ENCODE measurements around the gene POGZ. TPM values are rescaled to one million over a fixed set of nuclear protein-coding genes. Genes with fewer than 3 reads are reported as not detected.

POGZ gene
- total RNA-seq, 1 experiment from 2014 or later: 102 TPM

GRCh38 chr1:151384584-151384983 is 74.7 kb downstream of the POGZ start:
- H2BK15ac ChIP-seq (ENCODE audit: low read depth, low read length): no peak overlapping the region
- H4K8ac ChIP-seq (replicated peaks; ENCODE audit: insufficient read length, low read depth, low read length): no peak overlapping the region
- H2BK12ac ChIP-seq (ENCODE audit: insufficient read length, low read depth, low read length): no peak overlapping the region
- TF ChIP-seq CTCF (conservative IDR thresholded peaks at IDR 0.05): no peak
- H2AK5ac ChIP-seq (ENCODE audit: insufficient read length, low read length): no peak overlapping the region
- no peak overlapping the region for H2BK120ac ChIP-seq (ENCODE audit: low read depth, low read length, poor library complexity, severe bottlenecking)
- H3K4me2 ChIP-seq (ENCODE audit: insufficient read depth, insufficient read length, low read length): no peak overlapping the region
- no peak overlapping the region for H3K27ac ChIP-seq (ENCODE audit: insufficient read length, low read depth, low read length)
- H2BK5ac ChIP-seq (ENCODE audit: insufficient read length, low read length): no peak overlapping the region
- H3K79me2 ChIP-seq (ENCODE audit: insufficient read depth, low read length): no peaks in the 10 kb centered on the region
- no peak overlapping the region for H3K23ac ChIP-seq (ENCODE audit: insufficient read length, low read depth, low read length)
- Mint-ChIP-seq H3K27ac (no peak overlapping the region), H3K9me3 (peaks cover 5 to 6% of the 10 kb centered on the region in 2 experiments; a peak in 4 of 5 replicates), H3K4me1 (no peaks in the 10 kb centered on the region), H3K4me3 (no peak overlapping the region), H3K36me3 (ENCODE audit: insufficient read depth in 1 of 3, low read depth in 3 of 3) (peaks cover 0 to 2% (median 0%) of the 10 kb centered on the region in 3 experiments; a peak in 1 of 7 replicates), H3K27me3 (ENCODE audit: low read depth) (peaks cover 6% of the 10 kb centered on the region)
- H2BK20ac ChIP-seq (ENCODE audit: low read depth, low read length, poor library complexity, severe bottlenecking): no peak overlapping the region
- H3K4me1 ChIP-seq (ENCODE audit: insufficient read depth, low read length): no peaks in the 10 kb centered on the region
- H3K9me3 ChIP-seq (ENCODE audit: control insufficient read depth, low read depth, low read length): no peaks in the 10 kb centered on the region
- H4K5ac ChIP-seq (ENCODE audit: insufficient read length, low read depth, low read length): no peak overlapping the region
- no peak overlapping the region for H3K9ac ChIP-seq (ENCODE audit: extremely low read depth, insufficient read length, low read length)
- WGBS (ENCODE audit: extremely low coverage, insufficient read length, low lambda C conversion rate): no CpG with 5 or more reads among the region's 3 CpGs
- no peaks in the 10 kb centered on the region for H3K79me1 ChIP-seq (ENCODE audit: insufficient read depth, low read depth, low read length, poor library complexity, severe bottlenecking)
- no peak overlapping the region for H3K14ac ChIP-seq (ENCODE audit: insufficient read depth, low read length)
- no peaks in the 10 kb centered on the region for H4K20me1 ChIP-seq (ENCODE audit: control insufficient read depth, insufficient read depth, insufficient read length)
- H3K27me3 ChIP-seq (ENCODE audit: insufficient read depth, low read length): no peaks in the 10 kb centered on the region
- H3T11ph ChIP-seq (ENCODE audit: low read length): no peak overlapping the region
- no peak overlapping the region for H4K91ac ChIP-seq (ENCODE audit: insufficient read length, low read depth, low read length)
- H2AFZ ChIP-seq (ENCODE audit: low read length): no peak overlapping the region
- no peak overlapping the region for H3K56ac ChIP-seq (ENCODE audit: insufficient read length, low read depth, low read length)
- no peaks in the 10 kb centered on the region for H3K23me2 ChIP-seq (ENCODE audit: insufficient read length, low read depth, low read length, poor library complexity, severe bottlenecking)
- no peak overlapping the region for H3K18ac ChIP-seq (ENCODE audit: insufficient read length, low read depth, low read length)
- no peak for DNase-seq
- H3K4ac ChIP-seq (ENCODE audit: low read depth, low read length): no peak overlapping the region

Measured in H9 (cell line).